Measurements from ENCODE around the gene LRRC3. TPM values are rescaled to one million over a fixed set of nuclear protein-coding genes. Genes with fewer than 3 reads are reported as not detected.

Gene LRRC3
- total RNA-seq, 2 donors from 2014 or later = 6.5 to 8.3 TPM

DNA sequence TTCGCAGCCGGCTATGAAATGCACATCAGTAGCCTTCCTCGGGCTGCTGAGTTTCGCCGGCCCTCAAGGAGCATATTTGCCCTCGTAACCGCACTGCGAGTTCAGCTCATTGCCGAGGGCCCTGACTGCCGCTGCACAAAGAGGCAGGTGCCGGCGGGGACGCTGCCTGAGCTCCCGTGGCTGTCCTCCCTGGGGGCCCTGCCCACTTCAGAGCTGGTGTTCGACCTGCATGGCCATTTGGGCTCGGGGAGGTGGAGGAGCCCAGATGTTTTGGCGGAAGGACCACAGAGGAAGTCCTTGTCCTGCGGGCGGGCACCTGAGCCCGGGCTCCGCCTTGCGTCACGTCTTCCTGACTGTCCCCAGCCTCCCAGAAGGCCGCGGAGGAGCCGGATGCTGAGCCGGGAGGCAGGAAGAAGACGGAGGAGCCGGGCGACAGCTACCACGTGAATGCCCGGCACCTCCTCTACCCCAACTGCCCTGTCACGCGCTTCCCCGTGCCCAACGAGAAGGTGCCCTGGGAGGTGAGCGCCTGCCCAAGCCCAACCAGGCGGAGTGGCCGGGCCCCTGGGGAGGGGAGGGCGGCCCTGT is 29.9 kb upstream of the LRRC3 start:
- no peak overlapping the region for H3K4me3 ChIP-seq

DNA sequence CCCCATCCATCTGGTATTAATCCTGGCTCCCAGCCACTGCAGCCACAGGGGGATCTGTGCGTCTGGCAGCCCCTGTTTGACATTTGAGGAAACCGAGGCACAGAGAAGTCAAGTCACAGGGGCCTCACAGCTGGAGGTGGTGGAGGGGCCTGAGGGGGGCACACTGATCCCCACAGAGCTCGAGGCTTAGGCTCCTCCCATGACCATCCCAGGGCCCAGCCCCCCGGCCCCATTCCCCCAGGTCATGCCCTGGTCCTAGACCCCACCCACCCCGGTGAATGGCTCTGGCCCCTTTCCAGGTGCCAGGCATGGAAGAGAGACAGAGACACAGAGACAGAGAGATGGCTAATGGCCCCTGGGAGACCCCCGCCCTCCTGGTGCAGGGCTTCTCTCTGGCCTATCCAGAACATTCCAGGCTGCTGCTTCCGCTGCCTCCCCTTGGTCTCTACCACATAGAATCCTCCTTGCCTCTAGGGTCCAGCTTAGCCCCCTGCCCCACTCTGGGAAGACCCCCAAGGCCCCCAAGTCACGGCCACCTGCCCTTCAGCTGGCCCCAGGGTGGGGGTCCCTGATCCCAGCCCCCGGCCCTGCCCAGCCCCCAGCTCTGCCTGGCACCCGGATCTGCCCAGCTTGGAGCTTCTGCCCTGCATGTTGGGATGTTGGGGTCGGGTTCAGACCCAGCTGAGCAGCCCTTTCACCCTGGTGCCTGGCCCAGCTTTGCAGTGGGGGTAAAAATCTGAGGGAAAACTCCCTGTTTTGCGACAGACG is 29.2 kb upstream of the LRRC3 start:
- TF ChIP-seq, protein P1, sequence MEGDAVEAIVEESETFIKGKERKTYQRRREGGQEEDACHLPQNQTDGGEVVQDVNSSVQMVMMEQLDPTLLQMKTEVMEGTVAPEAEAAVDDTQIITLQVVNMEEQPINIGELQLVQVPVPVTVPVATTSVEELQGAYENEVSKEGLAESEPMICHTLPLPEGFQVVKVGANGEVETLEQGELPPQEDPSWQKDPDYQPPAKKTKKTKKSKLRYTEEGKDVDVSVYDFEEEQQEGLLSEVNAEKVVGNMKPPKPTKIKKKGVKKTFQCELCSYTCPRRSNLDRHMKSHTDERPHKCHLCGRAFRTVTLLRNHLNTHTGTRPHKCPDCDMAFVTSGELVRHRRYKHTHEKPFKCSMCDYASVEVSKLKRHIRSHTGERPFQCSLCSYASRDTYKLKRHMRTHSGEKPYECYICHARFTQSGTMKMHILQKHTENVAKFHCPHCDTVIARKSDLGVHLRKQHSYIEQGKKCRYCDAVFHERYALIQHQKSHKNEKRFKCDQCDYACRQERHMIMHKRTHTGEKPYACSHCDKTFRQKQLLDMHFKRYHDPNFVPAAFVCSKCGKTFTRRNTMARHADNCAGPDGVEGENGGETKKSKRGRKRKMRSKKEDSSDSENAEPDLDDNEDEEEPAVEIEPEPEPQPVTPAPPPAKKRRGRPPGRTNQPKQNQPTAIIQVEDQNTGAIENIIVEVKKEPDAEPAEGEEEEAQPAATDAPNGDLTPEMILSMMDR (IDR thresholded peaks at IDR 0.05) = no peak
- DNase-seq (ENCODE audit: low spot score) (no peak), ATAC-seq (ENCODE audit: insufficient number of reproducible peaks, low FRiP score, low read depth) (no peak)
- no peaks in the 10 kb centered on the region for H3K36me3 ChIP-seq
- peaks cover 6% of the 10 kb centered on the region for H3K9me3 ChIP-seq
- H3K27ac ChIP-seq = no peak overlapping the region
- no peaks in the 10 kb centered on the region for H3K4me1 ChIP-seq (ENCODE audit: control insufficient read depth in 1 of 2, low read depth in 2 of 2)
- H3K27me3 ChIP-seq (replicated peaks; ENCODE audit: insufficient read depth) = no peaks in the 10 kb centered on the region
- no peak overlapping the region for H3K4me3 ChIP-seq

More for the DNA sequence above, 29.9 kb upstream of the LRRC3 start:
- Histone ChIP-seq H3K4me1 (ENCODE audit: control insufficient read depth in 1 of 2, low read depth in 2 of 2) (no peaks in the 10 kb centered on the region), H3K36me3 (no peaks in the 10 kb centered on the region), H3K9me3 (peaks cover 6% of the 10 kb centered on the region), H3K27me3 (replicated peaks; ENCODE audit: insufficient read depth) (no peaks in the 10 kb centered on the region), H3K27ac (no peak overlapping the region)
- ATAC-seq (ENCODE audit: insufficient number of reproducible peaks, low FRiP score, low read depth) = no peak
- DNase-seq (ENCODE audit: low spot score) = no peak
- TF ChIP-seq, protein P1 (IDR thresholded peaks at IDR 0.05) = no peak

DNA sequence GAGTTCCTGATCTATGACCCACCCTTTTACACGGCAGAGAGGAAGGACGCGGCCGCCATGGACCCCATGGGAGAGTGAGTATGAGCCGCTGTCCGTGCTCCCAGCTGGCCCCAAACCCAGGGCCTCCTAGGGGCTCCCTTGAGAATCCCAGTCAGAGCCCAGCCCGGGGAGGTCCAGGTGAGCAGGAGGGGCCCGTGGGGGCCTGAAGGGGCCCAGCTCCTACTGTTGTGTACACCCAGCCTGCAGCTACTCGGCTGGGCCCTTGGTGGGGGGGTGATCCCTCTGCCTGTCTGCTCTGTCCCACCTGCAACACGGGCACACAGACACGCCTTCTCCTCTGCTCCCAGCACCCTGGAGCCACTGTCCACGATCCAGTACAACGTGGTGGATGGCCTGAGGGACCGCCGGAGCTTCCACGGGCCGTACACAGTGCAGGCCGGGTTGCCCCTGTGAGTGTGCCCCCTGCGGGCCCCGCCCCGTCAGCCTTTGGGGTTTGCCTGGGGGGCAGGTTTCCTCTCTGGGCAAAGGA is 28.6 kb upstream of the LRRC3 start:
- TF ChIP-seq, protein P1 (IDR thresholded peaks at IDR 0.05) = no peak
- no peak for ATAC-seq (ENCODE audit: insufficient number of reproducible peaks, low FRiP score, low read depth)
- Histone ChIP-seq H3K27ac (no peak overlapping the region), H3K4me3 (no peak overlapping the region), H3K27me3 (replicated peaks; ENCODE audit: insufficient read depth) (no peaks in the 10 kb centered on the region), H3K4me1 (ENCODE audit: control insufficient read depth in 1 of 2, low read depth in 2 of 2) (no peaks in the 10 kb centered on the region), H3K36me3 (no peaks in the 10 kb centered on the region), H3K9me3 (peaks cover 6% of the 10 kb centered on the region)
- no peak for DNase-seq (ENCODE audit: low spot score)

DNA sequence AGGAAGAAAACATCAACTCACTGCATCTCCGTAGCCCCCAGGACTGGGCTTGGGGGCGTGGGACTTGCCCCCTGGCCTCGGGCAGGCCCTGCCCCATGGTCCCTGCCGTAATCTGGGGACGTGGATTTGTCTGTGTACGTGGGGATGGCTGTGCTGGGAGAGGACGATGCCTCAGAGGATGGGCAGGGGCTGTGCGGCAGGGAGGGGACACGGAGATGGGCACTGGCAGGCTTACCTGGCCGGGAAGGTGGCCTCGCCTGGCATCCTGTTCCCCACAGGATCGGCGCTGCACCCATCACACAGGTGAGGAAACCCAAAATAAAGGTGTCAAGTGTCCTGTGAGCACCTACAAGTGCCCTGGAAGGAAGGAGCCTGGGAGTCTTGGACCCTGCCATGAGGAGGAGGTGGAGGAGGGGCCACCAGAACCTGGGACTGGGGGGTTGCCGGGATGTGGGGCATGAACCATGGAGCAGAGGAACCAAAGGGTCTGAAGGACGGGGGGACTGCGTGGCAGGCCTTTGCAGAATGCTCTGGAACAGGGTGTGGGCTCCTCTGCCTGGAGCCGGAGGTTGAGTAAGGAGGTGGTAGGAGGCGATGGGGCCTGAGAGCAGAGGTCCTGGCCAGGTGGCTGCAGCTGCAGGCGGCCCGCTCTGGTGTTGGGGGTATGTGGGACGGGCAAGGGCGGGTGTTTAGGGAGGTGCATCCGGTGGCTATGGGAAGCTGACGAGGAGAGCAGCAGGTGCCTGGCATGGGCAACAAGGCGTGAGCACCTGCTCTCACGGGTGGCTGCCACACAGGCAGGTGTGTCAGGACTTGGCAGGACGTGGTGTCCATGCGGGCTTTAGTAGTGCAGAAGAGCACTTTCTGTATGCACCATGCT is 27.8 kb upstream of the LRRC3 start:
- Histone ChIP-seq H3K9me3 (peaks cover 6% of the 10 kb centered on the region), H3K36me3 (no peaks in the 10 kb centered on the region), H3K27ac (no peak overlapping the region), H3K4me1 (ENCODE audit: control insufficient read depth in 1 of 2, low read depth in 2 of 2) (no peaks in the 10 kb centered on the region), H3K27me3 (replicated peaks; ENCODE audit: insufficient read depth) (no peaks in the 10 kb centered on the region), H3K4me3 (no peak overlapping the region)
- DNase-seq (ENCODE audit: low spot score) = no peak
- TF ChIP-seq, protein P1 (IDR thresholded peaks at IDR 0.05) = no peak
- ATAC-seq (ENCODE audit: insufficient number of reproducible peaks, low FRiP score, low read depth) = no peak
